Posterior cingulate gyrus (tissue), 11 donors: ENCODE results near the gene RAP2C.

Experiments
- DNase-seq, 10 donors: peaks; one replicate each; pipeline versions ENCODE4 v3.0.0 to v3.0.0-alpha.2; 2020 to 2021; ENCODE audit warnings: mixed read lengths in 3 of 10
- intact Hi-C: fragments of 100-400 bp; cut with DNase I; formaldehyde crosslinking; loops from one replicate; pipeline ENCODE4 v1.15.1; 2023

The RAP2C gene

GRCh38 chrX:132219343-132219768 lies at the start of gene RAP2C:
RAP2C (minus strand) TSS chrX:132219447; CDS start chrX:132217268, 2,179 bp downstream.
- DNase-seq: peak; percentile 17 to 93 (median 56)
- intact Hi-C loops: loop anchor here (5.0 kb wide), 1 partner anchor 377 kb away; no protein-coding TSS in a partner anchor

GRCh38 chrX:132267392-132267791 lies 48.1 kb upstream of the RAP2C start:
- no peak for DNase-seq

GRCh38 chrX:132266583-132267355 lies 47.5 kb upstream of the RAP2C start:
- intact Hi-C loops: no loop called here
- no peak for DNase-seq

More at GRCh38 chrX:132267392-132267791, 48.1 kb upstream of the RAP2C start:
- intact Hi-C loops: no loop called here

GRCh38 chrX:132263127-132263526 lies 43.9 kb upstream of the RAP2C start:
- DNase-seq: no peak
- intact Hi-C loops: no loop called here

GRCh38 chrX:132258509-132258908 lies 39.3 kb upstream of the RAP2C start:
- intact Hi-C loops: no loop called here
- no peak for DNase-seq

GRCh38 chrX:132257116-132257515 lies 37.9 kb upstream of the RAP2C start:
- intact Hi-C loops: no loop called here
- no peak for DNase-seq

- DNase-seq: no peak
- intact Hi-C loops: no loop called here
These were observed 16.9 kb upstream of the RAP2C start for GRCh38 chrX:132236121-132236520.

- no peak for DNase-seq
- intact Hi-C loops: no loop called here
These were observed 16.2 kb upstream of the RAP2C start for GRCh38 chrX:132235488-132235887.

GRCh38 chrX:132231587-132231986 lies 12.3 kb upstream of the RAP2C start:
- intact Hi-C loops: no loop called here
- no peak for DNase-seq

GRCh38 chrX:132227383-132228112 lies 8.3 kb upstream of the RAP2C start:
- DNase-seq: no peak
- intact Hi-C loops: loop anchor here (5.0 kb wide), 1 partner anchor 385 kb away; no protein-coding TSS in a partner anchor

GRCh38 chrX:132226169-132226568 lies 6.9 kb upstream of the RAP2C start:
- no peak for DNase-seq
- intact Hi-C loops: loop anchor here (5.0 kb wide), 1 partner anchor 386 kb away; no protein-coding TSS in a partner anchor

GRCh38 chrX:132218100-132218812 lies 991 bp downstream of the RAP2C start:
- intact Hi-C loops: loop anchor here (5.0 kb wide), 1 partner anchor 376 kb away; no protein-coding TSS in a partner anchor
- peak; percentile 65 to 96 (median 75) for DNase-seq

GRCh38 chrX:132217203-132218073 lies 1.8 kb downstream of the RAP2C start:
- intact Hi-C loops: loop anchor here (5.0 kb wide), 1 partner anchor 375 kb away; no protein-coding TSS in a partner anchor
- peak in 9 of 10 donors; percentile 10 to 86 (median 23) for DNase-seq

- intact Hi-C loops: loop anchor here (5.0 kb wide), 1 partner anchor 375 kb away; no protein-coding TSS in a partner anchor
- no peak for DNase-seq
These were observed 2.4 kb downstream of the RAP2C start for GRCh38 chrX:132216806-132217202.

- intact Hi-C loops: loop anchor here (5.0 kb wide), 1 partner anchor 374 kb away; no protein-coding TSS in a partner anchor
These were observed 3.0 kb downstream of the RAP2C start for GRCh38 chrX:132216283-132216682.

GRCh38 chrX:132214518-132214917 lies 4.7 kb downstream of the RAP2C start:
- intact Hi-C loops: no loop called here
- no peak for DNase-seq

More at GRCh38 chrX:132216283-132216682, 3.0 kb downstream of the RAP2C start:
- DNase-seq: no peak

- intact Hi-C loops: no loop called here
- DNase-seq: no peak
These were observed 9.7 kb downstream of the RAP2C start for GRCh38 chrX:132209527-132209926.

GRCh38 chrX:132208422-132208821 lies 10.8 kb downstream of the RAP2C start:
- intact Hi-C loops: no loop called here
- DNase-seq: no peak

GRCh38 chrX:132207996-132208395 lies 11.3 kb downstream of the RAP2C start:
- intact Hi-C loops: no loop called here
- no peak for DNase-seq

- intact Hi-C loops: no loop called here
These were observed 13.0 kb downstream of the RAP2C start for GRCh38 chrX:132206259-132206658.

More at GRCh38 chrX:132206259-132206658, 13.0 kb downstream of the RAP2C start:
- no peak for DNase-seq
